GM21367 (cell line): ENCODE results near the gene SGTA.

ENCODE experiments used
- ATAC-seq: cut with Tn5 transposase; IDR thresholded peaks from one replicate; pipeline ENCODE4 v1.9.1; 2021; ENCODE audit not compliant: unreplicated experiment

The SGTA gene

GRCh38 chr19:2774083-2774679, 8.9 kb downstream of the SGTA start:
- ATAC-seq = no peak

GRCh38 chr19:2771786-2772674, 11.0 kb downstream of the SGTA start:
- no peak for ATAC-seq

GRCh38 chr19:2770055-2771013, 12.7 kb downstream of the SGTA start:
- ATAC-seq = no peak

GRCh38 chr19:2769218-2769617, 13.9 kb downstream of the SGTA start:
- ATAC-seq = no peak

- ATAC-seq = no peak
Observed at GRCh38 chr19:2768365-2769132, 14.5 kb downstream of the SGTA start.

- ATAC-seq = no peak
Observed at GRCh38 chr19:2767688-2768087, 15.4 kb downstream of the SGTA start.

GRCh38 chr19:2766594-2767372, 16.3 kb downstream of the SGTA start:
- no peak for ATAC-seq

GRCh38 chr19:2765376-2765775, 17.7 kb downstream of the SGTA start:
- no peak for ATAC-seq

- no peak for ATAC-seq
Observed at GRCh38 chr19:2764945-2765344, 18.1 kb downstream of the SGTA start.

GRCh38 chr19:2763687-2764086, 19.4 kb downstream of the SGTA start:
- ATAC-seq = no peak

GRCh38 chr19:2762783-2763496, 20.1 kb downstream of the SGTA start:
- ATAC-seq = no peak

- ATAC-seq = no peak
Observed at GRCh38 chr19:2761876-2762782, 20.9 kb downstream of the SGTA start.

- no peak for ATAC-seq
Observed at GRCh38 chr19:2761309-2761677, 21.8 kb downstream of the SGTA start.

- ATAC-seq = no peak
Observed at GRCh38 chr19:2759965-2760364, 23.1 kb downstream of the SGTA start.

- ATAC-seq = no peak
Observed at GRCh38 chr19:2759362-2759761, 23.7 kb downstream of the SGTA start.

- no peak for ATAC-seq
Observed at GRCh38 chr19:2758601-2759313, 24.3 kb downstream of the SGTA start.
